ENCODE data around the gene OLFML2B.
"Not testable (repeated sequence)": the region's sequence is repeated elsewhere in the genome, so short reads cannot be mapped to it uniquely, and the experiment has no call there.

Gene OLFML2B

DNA sequence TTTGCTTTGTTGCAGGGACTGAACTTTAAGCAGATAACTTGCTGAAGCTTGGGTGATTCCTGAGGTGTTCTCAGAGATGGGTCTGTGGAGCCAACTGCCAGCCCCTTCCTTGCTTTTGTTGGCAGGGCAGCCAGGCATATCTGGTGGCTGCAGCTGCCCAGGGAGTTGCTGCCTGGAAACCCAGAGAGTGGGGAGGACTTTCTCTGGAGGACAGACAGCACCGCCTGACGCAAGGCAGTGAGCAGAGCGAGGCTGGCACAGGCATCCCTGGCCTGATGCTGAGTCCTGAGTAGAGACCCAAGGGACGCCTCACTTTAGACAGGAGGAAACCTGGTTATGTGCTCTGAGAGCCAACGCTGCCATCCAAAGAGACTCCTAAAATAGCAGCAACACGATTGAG lies 9.8 kb upstream of the OLFML2B start:
- DNase-seq = no peak

GRCh38 chr1:162030759-162031280 lies 7.2 kb upstream of the OLFML2B start:
- no peak for DNase-seq

GRCh38 chr1:162029157-162029556 lies 5.5 kb upstream of the OLFML2B start:
- DNase-seq = no peak

GRCh38 chr1:162028726-162029125 lies 5.1 kb upstream of the OLFML2B start:
- DNase-seq = no peak

- no peak for DNase-seq
These were observed 3.2 kb upstream of the OLFML2B start for GRCh38 chr1:162026881-162027280.

DNA sequence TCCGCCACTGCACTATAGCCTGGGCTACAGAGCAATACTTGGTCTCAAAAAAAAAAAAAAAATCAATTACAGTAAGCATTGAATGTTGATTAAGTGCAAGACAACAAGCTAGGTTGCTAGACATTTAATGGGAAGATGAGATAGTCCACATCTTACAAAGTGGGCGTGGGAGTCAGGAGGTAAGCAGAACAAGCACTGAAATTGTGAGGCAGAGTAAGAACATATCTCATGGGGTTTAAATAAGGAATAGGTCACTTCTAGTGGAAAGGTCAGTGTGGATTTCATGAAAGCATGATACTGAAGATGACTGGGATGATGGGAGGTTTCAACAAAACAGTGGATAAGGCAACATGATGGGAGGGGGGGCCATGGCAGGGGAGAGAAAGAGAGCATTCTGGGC lies 1.9 kb upstream of the OLFML2B start:
- no peak for DNase-seq

GRCh38 chr1:162023181-162023546 lies 505 bp downstream of the OLFML2B start:
- no peak for DNase-seq

DNA sequence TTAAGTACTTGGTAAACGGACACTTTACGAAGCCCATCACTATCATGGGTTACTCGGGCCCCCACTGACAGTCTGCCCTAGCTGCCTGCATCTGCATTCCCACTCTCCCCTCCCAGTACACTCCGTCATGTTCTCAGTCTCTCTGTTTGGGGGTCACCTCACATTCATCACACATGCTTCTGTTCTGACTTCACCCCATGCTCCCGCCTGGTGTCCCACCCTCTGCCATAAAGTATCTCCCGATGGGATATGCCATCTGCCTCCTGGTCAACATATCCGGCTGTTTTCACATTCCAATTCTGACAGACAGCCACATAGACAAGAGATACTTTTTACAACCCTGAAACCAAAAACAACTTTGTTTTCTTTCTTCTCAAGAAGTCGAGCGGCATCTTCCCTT lies 1.0 kb downstream of the OLFML2B start:
- no peak for DNase-seq

GRCh38 chr1:162021124-162021523 lies 2.5 kb downstream of the OLFML2B start:
- DNase-seq = no peak

GRCh38 chr1:162020150-162020549 lies 3.5 kb downstream of the OLFML2B start:
- no peak for DNase-seq

GRCh38 chr1:162019446-162019845 lies 4.2 kb downstream of the OLFML2B start:
- DNase-seq = no peak

GRCh38 chr1:162019006-162019405 lies 4.7 kb downstream of the OLFML2B start:
- DNase-seq = no peak

DNA sequence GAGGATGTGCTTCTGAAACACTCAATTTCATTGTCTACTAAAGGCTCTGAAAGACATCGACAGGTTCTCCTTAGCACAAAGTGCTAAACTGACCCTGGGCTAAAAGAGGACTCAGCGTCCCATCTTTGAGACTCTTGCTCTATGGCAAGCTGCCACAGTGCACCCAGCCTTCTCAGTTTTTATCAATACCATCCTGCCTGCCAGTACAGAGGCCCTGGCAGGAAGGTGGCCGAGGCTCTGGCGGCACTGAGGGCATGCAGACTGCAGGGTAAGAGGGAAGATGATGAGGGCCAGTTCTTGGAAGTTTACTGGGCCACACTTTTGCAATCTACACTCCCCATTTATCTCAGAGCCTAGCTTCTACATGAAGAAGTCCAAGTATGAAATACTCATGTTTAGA lies 5.3 kb downstream of the OLFML2B start:
- DNase-seq = no peak

DNA sequence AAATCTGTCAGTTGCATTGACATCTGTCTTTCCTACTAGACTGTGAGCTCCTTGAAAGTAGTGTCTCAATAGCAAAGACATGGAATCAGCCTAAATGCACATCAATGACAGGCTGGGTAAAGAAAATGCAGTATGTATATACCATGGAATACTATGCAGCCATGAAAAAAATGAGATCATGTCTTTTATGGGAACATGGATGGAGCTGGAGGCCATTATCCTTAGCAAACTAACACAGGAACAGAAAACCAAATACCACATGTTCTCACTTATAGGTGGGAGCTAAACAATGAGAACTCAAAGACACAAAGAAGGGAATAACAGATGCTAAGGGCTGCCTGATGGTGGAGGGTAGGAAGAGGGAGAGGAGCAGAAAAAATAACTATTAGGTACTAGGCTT lies 5.9 kb downstream of the OLFML2B start:
- DNase-seq = not testable (repeated sequence)

DNA sequence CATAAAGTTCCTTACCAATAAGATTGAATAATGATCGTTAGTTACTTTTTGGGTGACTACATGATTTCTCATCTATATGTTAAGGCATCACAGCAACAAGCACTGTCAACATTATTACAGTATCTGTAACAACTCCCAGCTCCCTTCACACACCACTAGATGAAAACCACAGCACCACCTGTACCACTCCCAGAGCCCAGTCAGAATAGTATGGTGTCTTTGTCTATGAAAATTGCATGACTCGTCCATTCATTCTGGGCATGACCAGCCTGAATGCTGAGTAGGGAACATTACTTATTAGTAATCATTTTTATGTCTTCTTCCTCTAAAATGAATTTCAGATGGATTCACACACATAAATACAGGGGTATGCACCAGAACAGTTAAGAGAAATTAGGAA lies 7.0 kb downstream of the OLFML2B start:
- DNase-seq = no peak

DNA sequence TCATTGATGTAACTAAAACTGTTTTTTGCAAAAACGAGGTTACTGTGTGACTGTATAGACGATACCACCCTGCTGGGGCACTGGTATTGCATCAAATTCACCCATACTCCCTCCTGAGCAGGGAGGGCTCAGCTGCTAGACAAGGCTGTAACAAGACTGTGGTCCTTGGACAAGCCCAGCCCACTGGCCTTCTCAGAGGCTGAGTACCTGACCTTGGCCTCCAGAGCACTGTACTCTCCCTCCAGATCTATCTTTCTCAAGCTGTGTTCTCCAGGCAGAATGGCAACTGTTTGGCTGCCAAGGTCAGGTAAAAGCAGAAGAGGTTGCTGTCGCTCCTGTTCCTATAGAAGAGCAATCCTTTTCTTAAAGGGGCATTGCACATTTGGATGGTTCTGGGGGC lies 8.5 kb downstream of the OLFML2B start:
- no peak for DNase-seq

- no peak for DNase-seq
These were observed 9.5 kb downstream of the OLFML2B start for GRCh38 chr1:162014202-162014601.

DNA sequence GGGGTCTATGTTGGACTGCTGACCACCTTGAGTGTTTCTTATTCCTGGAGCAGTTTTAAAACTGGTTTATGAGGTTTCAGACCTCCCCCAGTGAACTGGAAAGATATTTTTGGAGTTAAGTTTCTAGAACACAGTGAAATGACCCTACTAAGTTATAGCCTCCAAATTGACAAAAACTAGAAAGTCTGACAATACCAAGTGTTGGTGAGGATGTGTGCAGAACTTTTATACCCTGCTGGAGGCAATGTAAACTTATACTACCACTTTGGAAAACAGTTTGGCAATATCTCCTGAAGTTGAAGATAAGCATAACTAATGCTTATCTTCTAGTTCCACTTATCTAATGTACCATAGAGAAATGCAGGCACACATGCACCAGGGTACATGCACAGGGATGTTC lies 10.4 kb downstream of the OLFML2B start:
- DNase-seq = no peak

DNA sequence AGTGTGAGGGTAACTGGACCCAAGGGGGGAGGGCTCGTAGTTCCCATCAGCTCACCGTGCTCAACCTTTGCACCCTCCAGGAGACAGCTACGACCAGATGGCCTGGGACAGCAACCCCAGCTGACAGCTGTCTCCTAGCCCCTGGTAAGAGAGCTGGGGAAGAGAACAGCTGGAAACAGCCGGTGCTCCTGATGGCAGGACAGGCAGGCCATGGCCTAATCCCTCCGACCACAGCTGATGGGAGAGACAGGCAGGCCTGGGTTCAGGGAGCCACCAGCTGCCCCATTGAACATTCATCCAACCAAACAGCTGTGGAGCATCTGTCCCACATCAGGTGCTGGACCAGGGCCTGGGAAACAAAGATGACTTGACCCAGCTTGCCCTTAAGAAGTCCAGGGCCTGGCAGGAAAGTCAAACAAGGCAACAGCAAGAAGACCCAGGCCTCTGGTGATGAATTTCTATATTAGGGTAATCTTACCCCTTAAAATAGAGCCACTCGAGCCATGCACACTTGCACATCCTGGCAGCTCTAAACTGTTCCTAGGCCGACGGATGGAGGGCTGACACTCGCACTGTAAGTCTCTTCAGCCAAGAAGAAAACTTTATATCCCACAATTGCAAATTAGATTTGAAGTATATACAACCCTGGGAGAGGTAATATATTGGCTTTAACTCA lies 12.2 kb downstream of the OLFML2B start:
- DNase-seq = no peak

DNA sequence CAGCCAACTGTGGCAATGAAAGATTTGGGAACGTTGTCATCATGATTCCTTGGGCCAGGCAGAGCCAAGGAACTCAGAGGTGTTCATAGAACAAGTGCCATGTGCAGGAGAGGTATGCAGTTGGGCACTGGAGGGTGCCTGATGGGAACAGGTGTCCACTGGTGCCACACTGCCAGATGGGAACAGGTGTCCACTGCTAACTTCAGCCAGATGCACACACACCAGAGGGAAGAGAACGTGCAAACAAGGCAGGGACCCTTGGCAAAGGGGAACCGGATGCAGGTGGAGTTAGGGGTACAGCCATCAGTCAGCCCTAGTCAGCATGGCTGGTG lies 13.5 kb downstream of the OLFML2B start:
- no peak for DNase-seq

DNA sequence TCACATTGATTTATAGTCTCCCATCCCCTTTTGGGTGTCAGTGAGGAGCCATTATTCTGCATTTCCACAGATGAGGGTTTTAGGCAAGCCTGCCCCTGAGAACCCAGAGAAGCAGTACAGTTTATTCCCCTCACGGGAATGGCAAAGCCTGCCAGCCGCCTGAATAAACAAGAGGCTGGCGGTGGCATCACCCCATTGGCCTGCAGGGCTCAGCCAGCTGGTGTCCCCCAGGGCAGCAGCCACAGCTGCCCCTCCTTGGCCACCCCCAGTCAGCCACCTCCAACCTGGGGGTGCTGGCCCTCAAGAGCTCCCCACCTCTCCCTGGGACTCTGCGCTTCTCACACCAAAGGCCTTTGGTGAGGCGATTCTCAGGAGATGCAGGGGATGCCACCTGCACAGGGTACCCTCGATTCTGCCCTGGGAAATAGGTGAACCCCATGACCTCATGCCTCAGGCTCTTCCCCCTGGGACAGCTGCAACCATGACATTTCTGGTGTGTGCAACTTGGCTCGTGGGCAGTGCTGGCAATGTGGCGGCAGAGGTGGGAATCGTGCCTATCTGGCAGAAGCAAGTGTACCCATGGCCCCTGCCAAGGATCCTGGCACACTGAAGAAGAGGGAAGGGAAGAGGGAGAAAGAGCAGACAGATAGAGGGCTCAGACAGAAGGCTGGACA lies 14.0 kb downstream of the OLFML2B start:
- DNase-seq = no peak

DNA sequence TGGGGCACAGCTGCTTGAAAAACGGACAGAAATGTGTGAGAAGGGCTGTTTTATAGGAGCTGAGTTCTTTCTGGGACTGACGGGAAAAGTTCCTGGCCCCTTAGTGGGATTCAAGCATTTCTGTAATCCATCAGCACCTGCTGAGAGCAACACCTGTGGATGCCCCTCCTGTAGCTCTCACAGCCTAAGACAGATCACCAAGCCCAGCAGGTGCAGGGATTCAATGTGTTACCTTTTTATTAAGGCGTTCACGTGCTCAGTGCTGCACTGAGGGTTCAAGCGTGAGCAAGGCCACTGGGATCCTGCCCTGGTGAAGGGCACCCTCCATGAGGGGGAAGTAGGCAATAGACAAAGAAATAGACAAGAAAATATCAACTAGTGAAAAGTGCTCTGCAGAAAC lies 14.9 kb downstream of the OLFML2B start:
- no peak for DNase-seq

DNA sequence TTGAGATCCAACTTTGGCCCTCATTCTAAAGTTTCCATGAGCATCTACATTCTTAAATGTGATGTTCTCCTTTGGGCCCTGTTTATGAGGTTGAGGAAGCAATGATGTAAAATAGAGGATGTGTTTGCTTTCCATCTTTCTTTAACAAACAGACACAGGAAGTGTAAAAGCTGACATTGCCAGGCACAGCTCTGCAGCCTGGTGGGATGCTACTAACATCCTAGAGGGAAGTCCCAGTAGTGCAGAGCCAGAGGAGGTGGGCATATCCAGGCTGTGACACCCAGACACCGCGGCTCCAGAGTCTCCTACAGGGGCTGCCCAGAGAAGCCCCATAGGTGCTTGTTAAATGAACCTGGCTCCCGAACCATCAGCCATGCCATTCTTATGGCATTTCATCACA lies 16.2 kb downstream of the OLFML2B start:
- DNase-seq = no peak

- no peak for DNase-seq
These were observed 17.6 kb downstream of the OLFML2B start for GRCh38 chr1:162006081-162006480.

GRCh38 chr1:162004441-162004950 lies 19.2 kb downstream of the OLFML2B start:
- DNase-seq = no peak
